Measurements from ENCODE around the gene TRHDE. TPM values are rescaled to one million over a fixed set of nuclear protein-coding genes. Genes with fewer than 3 reads are reported as not detected.

TRHDE gene
- total and polyA plus RNA-seq, 9 donors, result 0.29 to 2.3 (median 0.49) TPM

DNA sequence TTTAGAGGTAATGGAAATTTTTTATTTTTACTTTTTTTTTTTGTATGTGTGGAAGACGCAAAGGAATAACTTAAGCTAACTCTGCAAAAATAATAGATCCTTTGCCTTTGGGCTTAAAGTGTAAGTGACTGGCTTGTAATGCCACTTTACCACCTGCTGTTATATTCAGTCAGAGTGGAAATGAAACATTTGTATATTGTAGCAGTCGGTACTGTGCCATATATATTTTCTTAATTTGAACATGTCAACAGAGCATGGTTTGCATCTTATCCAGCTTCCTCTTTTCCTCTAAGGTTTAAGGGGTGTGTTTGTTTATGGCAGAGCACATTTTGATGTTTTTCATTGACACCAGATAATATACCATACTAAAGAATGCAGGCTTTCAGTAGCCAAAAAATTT, 176.6 kb downstream of the TRHDE start:
- H3K27me3 ChIP-seq (ENCODE audit: control insufficient read depth, insufficient read depth, low read length), result no peaks in the 10 kb centered on the region
- H3K9me3 ChIP-seq (replicated peaks; ENCODE audit: control insufficient read depth, low read depth, low read length), result no peaks in the 10 kb centered on the region
- no peaks in the 10 kb centered on the region for H3K4me1 ChIP-seq (ENCODE audit: control insufficient read depth, insufficient read depth, low read length)
- no peaks in the 10 kb centered on the region for H3K36me3 ChIP-seq (ENCODE audit: control insufficient read depth, insufficient read depth, low read length)
- DNase-seq, result no peak
- WGBS (ENCODE audit: insufficient coverage), result no CpG with 5 or more reads among the region's 2 CpGs
- H3K27ac ChIP-seq (ENCODE audit: low read length), result no peak overlapping the region
- H3K4me3 ChIP-seq (ENCODE audit: low read length), result no peak overlapping the region

DNA sequence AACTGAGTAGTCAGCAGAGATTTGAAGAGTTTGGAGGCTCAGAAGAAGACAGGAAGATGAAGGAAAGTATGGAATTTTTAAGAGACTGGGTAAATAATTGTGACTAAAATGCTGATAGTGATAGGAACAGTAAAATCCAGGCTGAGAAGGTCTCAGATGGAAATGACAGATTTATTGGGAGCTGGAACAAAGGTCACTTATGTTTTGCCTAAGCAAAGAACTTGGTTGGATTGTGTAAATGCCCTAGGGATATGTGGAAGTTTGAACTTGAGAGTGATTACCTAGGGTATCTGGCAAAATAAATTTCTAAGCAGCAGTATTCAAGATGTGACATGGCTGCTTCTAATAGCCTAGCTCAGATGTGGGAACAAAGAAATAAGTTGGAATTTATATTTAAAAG, 180.9 kb downstream of the TRHDE start:
- H3K4me3 ChIP-seq (ENCODE audit: low read length), result no peak overlapping the region
- no peak for DNase-seq
- H3K4me1 ChIP-seq (ENCODE audit: control insufficient read depth, insufficient read depth, low read length), result no peaks in the 10 kb centered on the region
- no peaks in the 10 kb centered on the region for H3K36me3 ChIP-seq (ENCODE audit: control insufficient read depth, insufficient read depth, low read length)
- H3K27ac ChIP-seq (ENCODE audit: low read length), result no peak overlapping the region
- H3K9me3 ChIP-seq (replicated peaks; ENCODE audit: control insufficient read depth, low read depth, low read length), result no peaks in the 10 kb centered on the region
- no peaks in the 10 kb centered on the region for H3K27me3 ChIP-seq (ENCODE audit: control insufficient read depth, insufficient read depth, low read length)

DNA sequence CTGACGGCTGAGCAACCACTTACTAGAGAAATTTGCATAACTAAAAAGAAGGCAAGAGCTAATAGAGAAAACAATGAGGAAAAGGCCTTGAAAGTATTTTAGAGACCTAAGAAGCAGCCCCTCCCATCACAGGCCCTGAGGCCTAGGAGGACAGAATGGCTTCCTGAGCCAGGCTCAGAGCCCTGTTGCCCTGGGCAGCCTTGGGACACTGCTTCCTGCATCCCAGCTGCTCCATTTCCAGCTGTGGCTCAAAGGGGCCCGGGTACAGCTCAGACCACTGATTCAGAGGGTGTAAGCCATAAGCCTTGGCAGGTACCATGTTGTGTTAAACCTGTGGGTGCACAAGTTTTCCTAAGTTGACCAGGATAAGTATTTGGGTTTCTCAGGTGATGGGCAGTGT, 181.4 kb downstream of the TRHDE start:
- Histone ChIP-seq H3K4me1 (ENCODE audit: control insufficient read depth, insufficient read depth, low read length) (no peaks in the 10 kb centered on the region), H3K36me3 (ENCODE audit: control insufficient read depth, insufficient read depth, low read length) (no peaks in the 10 kb centered on the region), H3K27ac (ENCODE audit: low read length) (no peak overlapping the region), H3K9me3 (replicated peaks; ENCODE audit: control insufficient read depth, low read depth, low read length) (no peaks in the 10 kb centered on the region), H3K27me3 (ENCODE audit: control insufficient read depth, insufficient read depth, low read length) (no peaks in the 10 kb centered on the region), H3K4me3 (ENCODE audit: low read length) (no peak overlapping the region)
- no peak for DNase-seq
- WGBS (ENCODE audit: insufficient coverage), result 60% methylated on average over 1 of the region's 2 CpGs

DNA sequence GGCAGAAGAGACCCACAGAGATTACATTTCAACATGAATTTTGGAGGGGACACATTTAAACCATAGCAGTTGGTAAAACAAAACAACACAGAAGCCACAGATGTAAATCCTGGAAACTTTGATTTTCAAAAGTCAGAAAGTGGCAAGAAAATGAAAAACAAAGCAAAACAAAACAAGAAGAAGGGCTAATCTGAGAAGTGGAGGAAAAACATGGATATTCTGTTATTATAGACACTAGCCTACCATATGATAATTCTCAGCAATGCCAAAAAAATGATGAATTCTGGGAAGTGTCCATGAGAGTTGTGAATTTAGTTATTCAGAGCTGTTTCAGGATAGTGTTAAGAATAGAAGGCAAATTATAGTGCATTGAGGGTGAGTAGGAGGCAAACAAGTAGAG, 192.3 kb downstream of the TRHDE start:
- Histone ChIP-seq H3K9me3 (replicated peaks; ENCODE audit: control insufficient read depth, low read depth, low read length) (no peaks in the 10 kb centered on the region), H3K4me1 (ENCODE audit: control insufficient read depth, insufficient read depth, low read length) (peaks cover 3% of the 10 kb centered on the region), H3K27me3 (ENCODE audit: control insufficient read depth, insufficient read depth, low read length) (no peaks in the 10 kb centered on the region), H3K4me3 (ENCODE audit: low read length) (no peak overlapping the region), H3K27ac (ENCODE audit: low read length) (no peak overlapping the region), H3K36me3 (ENCODE audit: control insufficient read depth, insufficient read depth, low read length) (no peaks in the 10 kb centered on the region)
- no peak for DNase-seq

DNA sequence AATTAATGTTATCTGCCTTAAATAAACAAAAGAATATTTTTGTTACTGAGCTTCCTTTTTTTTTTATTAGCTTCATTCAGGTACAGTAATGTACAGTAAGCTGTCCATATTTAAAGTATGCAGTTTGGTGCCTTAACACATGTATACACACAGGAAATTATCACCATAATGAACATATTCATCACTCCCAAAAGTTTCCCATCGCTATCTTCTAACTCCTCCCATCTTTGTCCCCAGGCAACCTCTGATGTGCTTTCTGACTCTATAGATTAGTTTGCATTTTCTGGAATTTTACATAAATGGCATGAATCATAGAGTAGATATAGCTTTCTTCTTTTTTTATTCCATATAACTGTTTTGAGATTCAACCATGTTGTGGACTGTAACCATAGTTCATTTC, 193.0 kb downstream of the TRHDE start:
- Histone ChIP-seq H3K36me3 (ENCODE audit: control insufficient read depth, insufficient read depth, low read length) (no peaks in the 10 kb centered on the region), H3K27me3 (ENCODE audit: control insufficient read depth, insufficient read depth, low read length) (no peaks in the 10 kb centered on the region), H3K9me3 (replicated peaks; ENCODE audit: control insufficient read depth, low read depth, low read length) (no peaks in the 10 kb centered on the region), H3K4me1 (ENCODE audit: control insufficient read depth, insufficient read depth, low read length) (peaks cover 3% of the 10 kb centered on the region), H3K4me3 (ENCODE audit: low read length) (no peak overlapping the region), H3K27ac (ENCODE audit: low read length) (no peak overlapping the region)
- DNase-seq, result no peak
- no CpG with 5 or more reads among the region's 1 CpG for WGBS (ENCODE audit: insufficient coverage)

DNA sequence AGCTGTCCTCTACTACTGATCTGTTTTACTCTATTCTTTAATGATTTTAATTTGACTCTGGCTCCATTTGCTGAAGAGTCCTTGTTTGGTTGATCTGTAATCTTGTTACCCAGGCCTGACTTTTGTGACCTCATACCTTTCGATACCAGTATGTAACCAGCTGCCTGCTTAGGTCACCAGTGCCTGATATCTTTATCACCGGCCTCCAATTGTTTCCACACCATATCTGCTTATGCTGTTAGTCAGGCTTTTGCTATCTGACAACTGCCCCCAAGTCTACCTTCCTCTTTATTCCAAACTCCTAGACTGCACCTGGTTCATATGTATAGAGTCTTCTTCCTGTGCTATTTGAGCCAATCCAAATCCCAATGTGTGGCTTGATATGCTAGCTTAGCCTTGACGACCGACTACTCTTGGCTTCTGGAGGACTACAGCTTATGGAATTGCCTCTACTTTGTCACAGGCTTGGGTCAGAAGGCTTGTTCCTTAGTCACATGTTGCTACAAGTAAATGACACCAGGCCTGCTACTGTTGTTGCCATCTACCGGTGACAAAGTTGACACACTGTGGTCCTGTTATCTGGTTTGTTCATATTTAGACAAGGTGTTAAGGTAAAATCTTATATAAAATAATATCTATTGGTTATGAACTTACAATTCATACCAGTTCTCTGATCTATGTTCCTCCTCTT, 193.9 kb downstream of the TRHDE start:
- Histone ChIP-seq H3K27ac (ENCODE audit: low read length) (no peak overlapping the region), H3K27me3 (ENCODE audit: control insufficient read depth, insufficient read depth, low read length) (no peaks in the 10 kb centered on the region), H3K36me3 (ENCODE audit: control insufficient read depth, insufficient read depth, low read length) (no peaks in the 10 kb centered on the region), H3K9me3 (replicated peaks; ENCODE audit: control insufficient read depth, low read depth, low read length) (no peaks in the 10 kb centered on the region), H3K4me3 (ENCODE audit: low read length) (no peak overlapping the region), H3K4me1 (ENCODE audit: control insufficient read depth, insufficient read depth, low read length) (peaks cover 3% of the 10 kb centered on the region)
- DNase-seq, result no peak
- WGBS (ENCODE audit: insufficient coverage), result 94% methylated on average over 4 of the region's 5 CpGs

DNA sequence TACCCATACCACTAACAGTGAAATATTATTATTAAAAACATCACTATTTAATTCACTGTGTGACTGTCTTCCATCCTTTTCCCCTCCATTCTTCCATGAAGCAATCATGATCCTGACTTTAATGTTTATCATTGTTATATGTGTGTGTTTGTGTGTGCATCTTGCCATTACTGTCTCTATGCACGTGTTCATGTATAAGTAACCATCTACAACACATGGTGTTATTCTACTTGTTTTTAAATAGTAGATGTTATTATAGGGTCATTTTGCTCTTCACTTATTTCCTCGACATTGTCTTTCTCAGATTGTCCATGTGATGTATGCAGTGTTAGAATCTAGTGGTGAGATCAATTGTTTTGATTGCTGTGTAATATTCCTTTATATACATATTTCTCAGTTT, 195.8 kb downstream of the TRHDE start:
- Histone ChIP-seq H3K36me3 (ENCODE audit: control insufficient read depth, insufficient read depth, low read length) (no peaks in the 10 kb centered on the region), H3K4me1 (ENCODE audit: control insufficient read depth, insufficient read depth, low read length) (peaks cover 3% of the 10 kb centered on the region), H3K9me3 (replicated peaks; ENCODE audit: control insufficient read depth, low read depth, low read length) (no peaks in the 10 kb centered on the region), H3K4me3 (ENCODE audit: low read length) (no peak overlapping the region), H3K27me3 (ENCODE audit: control insufficient read depth, insufficient read depth, low read length) (no peaks in the 10 kb centered on the region), H3K27ac (ENCODE audit: low read length) (no peak overlapping the region)
- no peak for DNase-seq
- WGBS (ENCODE audit: insufficient coverage), result no CpG with 5 or more reads among the region's 2 CpGs

DNA sequence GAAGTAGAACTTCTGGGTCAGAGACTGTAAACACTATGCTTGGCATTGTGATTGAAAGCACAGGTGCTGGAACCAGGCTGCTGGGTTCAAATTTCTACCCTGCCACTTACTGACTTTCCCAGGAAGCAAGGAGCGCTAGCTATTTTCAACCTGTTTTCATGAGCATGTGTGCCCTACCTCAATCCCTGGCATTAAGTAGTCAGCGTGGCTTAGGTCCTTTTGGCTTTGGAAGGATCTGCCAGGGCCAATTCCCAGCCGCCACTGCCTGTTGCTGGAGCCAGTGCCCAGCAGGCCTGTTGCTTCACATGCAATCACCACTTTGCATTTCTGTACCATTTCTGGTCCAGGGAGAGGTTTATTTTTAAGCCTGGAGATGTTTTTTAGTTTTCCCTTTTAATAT, 196.3 kb downstream of the TRHDE start:
- Histone ChIP-seq H3K4me1 (ENCODE audit: control insufficient read depth, insufficient read depth, low read length) (peaks cover 3% of the 10 kb centered on the region), H3K4me3 (ENCODE audit: low read length) (no peak overlapping the region), H3K36me3 (ENCODE audit: control insufficient read depth, insufficient read depth, low read length) (no peaks in the 10 kb centered on the region), H3K9me3 (replicated peaks; ENCODE audit: control insufficient read depth, low read depth, low read length) (no peaks in the 10 kb centered on the region), H3K27me3 (ENCODE audit: control insufficient read depth, insufficient read depth, low read length) (no peaks in the 10 kb centered on the region), H3K27ac (ENCODE audit: low read length) (no peak overlapping the region)
- peak; percentile 11 for DNase-seq
- WGBS (ENCODE audit: insufficient coverage), result 80% methylated on average over 2 of the region's 3 CpGs

DNA sequence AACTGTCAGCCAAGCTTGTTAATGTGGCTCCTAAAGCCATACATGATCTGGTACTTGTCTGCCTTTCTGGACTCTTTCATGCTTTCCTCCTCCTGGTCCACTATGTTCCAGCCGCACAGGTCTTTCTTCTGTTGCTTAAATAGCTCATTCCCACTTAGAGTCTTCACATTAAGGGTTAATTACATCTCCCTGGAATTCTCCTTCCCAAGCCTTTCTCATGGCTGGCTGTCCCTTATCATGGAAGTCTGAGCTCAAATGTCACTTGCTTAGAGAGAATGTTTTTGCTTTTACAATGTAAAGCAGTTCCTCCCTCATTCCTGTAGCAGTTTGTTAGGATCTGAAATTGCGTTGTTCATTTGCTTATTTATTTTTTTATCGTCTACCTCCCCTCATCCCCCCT, 199.6 kb downstream of the TRHDE start:
- no peaks in the 10 kb centered on the region for H3K27me3 ChIP-seq (ENCODE audit: control insufficient read depth, insufficient read depth, low read length)
- H3K4me1 ChIP-seq (ENCODE audit: control insufficient read depth, insufficient read depth, low read length), result peaks cover 3% of the 10 kb centered on the region
- WGBS (ENCODE audit: insufficient coverage), result 60% methylated on average over 1 of the region's 3 CpGs
- DNase-seq, result no peak
- no peak overlapping the region for H3K27ac ChIP-seq (ENCODE audit: low read length)
- H3K9me3 ChIP-seq (replicated peaks; ENCODE audit: control insufficient read depth, low read depth, low read length), result no peaks in the 10 kb centered on the region
- no peak overlapping the region for H3K4me3 ChIP-seq (ENCODE audit: low read length)
- H3K36me3 ChIP-seq (ENCODE audit: control insufficient read depth, insufficient read depth, low read length), result no peaks in the 10 kb centered on the region

DNA sequence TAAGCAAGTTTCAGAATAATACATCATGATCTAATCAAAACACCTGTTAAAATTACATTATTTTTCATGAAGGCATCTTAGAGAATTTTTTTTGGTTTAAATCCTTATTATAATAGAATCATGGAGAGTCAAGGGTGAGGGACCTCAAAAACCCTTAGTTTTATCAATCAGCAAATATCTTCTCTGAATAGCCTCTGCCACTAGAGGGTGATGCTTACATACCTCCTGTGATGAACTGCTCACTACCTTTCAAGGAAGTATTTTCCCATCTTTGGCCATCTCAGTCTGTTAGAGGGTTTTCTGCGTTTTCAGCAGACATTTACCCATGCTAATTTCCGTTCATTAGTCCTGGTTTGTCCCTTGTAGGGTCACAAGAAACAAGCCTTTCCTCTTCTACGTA, 200.2 kb downstream of the TRHDE start:
- Histone ChIP-seq H3K27me3 (ENCODE audit: control insufficient read depth, insufficient read depth, low read length) (no peaks in the 10 kb centered on the region), H3K9me3 (replicated peaks; ENCODE audit: control insufficient read depth, low read depth, low read length) (no peaks in the 10 kb centered on the region), H3K4me1 (ENCODE audit: control insufficient read depth, insufficient read depth, low read length) (peaks cover 3% of the 10 kb centered on the region), H3K27ac (ENCODE audit: low read length) (no peak overlapping the region), H3K36me3 (ENCODE audit: control insufficient read depth, insufficient read depth, low read length) (no peaks in the 10 kb centered on the region), H3K4me3 (ENCODE audit: low read length) (no peak overlapping the region)
- WGBS (ENCODE audit: insufficient coverage), result 100% methylated on average over 1 of the region's 3 CpGs
- DNase-seq, result no peak

DNA sequence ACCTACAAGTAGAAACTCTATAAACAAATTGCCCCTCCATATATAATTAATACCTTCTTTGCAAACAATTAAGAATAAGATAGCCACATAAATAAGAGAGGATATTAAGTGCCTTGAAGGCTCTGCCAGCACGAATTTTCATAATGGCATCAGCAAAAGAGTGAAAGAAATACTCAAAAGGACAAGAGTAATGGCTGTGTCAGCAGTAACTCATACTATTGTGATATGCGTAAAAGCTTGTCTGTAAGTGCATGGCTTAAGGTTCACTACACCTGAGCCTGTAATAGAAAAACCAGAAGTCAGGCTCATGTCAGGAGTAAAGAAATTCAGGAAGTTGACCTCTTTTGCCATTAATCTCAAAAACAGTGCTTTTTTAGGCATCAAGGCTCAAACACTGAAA, 204.1 kb downstream of the TRHDE start:
- Histone ChIP-seq H3K4me3 (ENCODE audit: low read length) (no peak overlapping the region), H3K27ac (ENCODE audit: low read length) (no peak overlapping the region), H3K27me3 (ENCODE audit: control insufficient read depth, insufficient read depth, low read length) (no peaks in the 10 kb centered on the region), H3K9me3 (replicated peaks; ENCODE audit: control insufficient read depth, low read depth, low read length) (no peaks in the 10 kb centered on the region), H3K36me3 (ENCODE audit: control insufficient read depth, insufficient read depth, low read length) (no peaks in the 10 kb centered on the region), H3K4me1 (ENCODE audit: control insufficient read depth, insufficient read depth, low read length) (no peaks in the 10 kb centered on the region)
- 48% methylated on average over 2 of the region's 2 CpGs for WGBS (ENCODE audit: insufficient coverage)
- no peak for DNase-seq

Measured in muscle of leg (tissue), 11 donors.